ENCODE data around the gene KRTAP2-1.
"Not testable (repeated sequence)": the region's sequence is repeated elsewhere in the genome, so short reads cannot be mapped to it uniquely, and the experiment has no call there.

The KRTAP2-1 gene

GRCh38 chr17:41055130-41055529 lies 8.0 kb upstream of the KRTAP2-1 start, which contains the start of gene KRTAP2-2:
Gene KRTAP2-2, minus strand, starts transcription at chr17:41055230. Its CDS starts 19 bp downstream, at chr17:41055211.
- WGBS = no CpG with 5 or more reads among the region's 6 CpGs
- not testable (repeated sequence) for H3K9ac ChIP-seq (ENCODE audit: low read depth, low read length); H3K9me3 ChIP-seq (ENCODE audit: insufficient read depth, low read depth, low read length); H3K27ac ChIP-seq (ENCODE audit: low read depth, low read length); H3K4me3 ChIP-seq (ENCODE audit: low read length); H3K36me3 ChIP-seq (ENCODE audit: insufficient read depth, low read length); H3K4me1 ChIP-seq (ENCODE audit: insufficient read depth, low read length); H3K27me3 ChIP-seq (ENCODE audit: insufficient read depth, low read length)

GRCh38 chr17:41054556-41054955 lies 7.4 kb upstream of the KRTAP2-1 start:
- H3K27me3 ChIP-seq (ENCODE audit: insufficient read depth, low read length); H3K27ac ChIP-seq (ENCODE audit: low read depth, low read length); H3K4me1 ChIP-seq (ENCODE audit: insufficient read depth, low read length); H3K4me3 ChIP-seq (ENCODE audit: low read length); H3K9ac ChIP-seq (ENCODE audit: low read depth, low read length); H3K9me3 ChIP-seq (ENCODE audit: insufficient read depth, low read depth, low read length); H3K36me3 ChIP-seq (ENCODE audit: insufficient read depth, low read length): not testable (repeated sequence)
- 91% methylated on average over 9 of the region's 9 CpGs for WGBS

- 94% methylated on average over 4 of the region's 4 CpGs for WGBS
- H3K4me3 ChIP-seq (ENCODE audit: low read length) = no peak overlapping the region
- H3K36me3 ChIP-seq (ENCODE audit: insufficient read depth, low read length) = no peaks in the 10 kb centered on the region
- no peak overlapping the region for H3K27ac ChIP-seq (ENCODE audit: low read depth, low read length)
- peaks cover 2% of the 10 kb centered on the region; the same call in 1 of the 2 replicates for H3K4me1 ChIP-seq (ENCODE audit: insufficient read depth, low read length)
- H3K27me3 ChIP-seq (ENCODE audit: insufficient read depth, low read length) = no peaks in the 10 kb centered on the region
- no peak overlapping the region for H3K9ac ChIP-seq (ENCODE audit: low read depth, low read length)
- H3K9me3 ChIP-seq (ENCODE audit: insufficient read depth, low read depth, low read length) = 0 out of 2 replicates have a peak, but pooled peaks cover 4% of the 10 kb centered on the region
Observed at GRCh38 chr17:41054025-41054424, 6.9 kb upstream of the KRTAP2-1 start.

GRCh38 chr17:41052566-41052965 lies 5.5 kb upstream of the KRTAP2-1 start:
- Histone ChIP-seq H3K27me3 (ENCODE audit: insufficient read depth, low read length) (no peaks in the 10 kb centered on the region), H3K9me3 (ENCODE audit: insufficient read depth, low read depth, low read length) (0 out of 2 replicates have a peak, but pooled peaks cover 3% of the 10 kb centered on the region), H3K4me3 (ENCODE audit: low read length) (no peak overlapping the region), H3K36me3 (ENCODE audit: insufficient read depth, low read length) (no peaks in the 10 kb centered on the region), H3K4me1 (ENCODE audit: insufficient read depth, low read length) (peaks cover 6% of the 10 kb centered on the region; the same call in 1 of the 2 replicates), H3K9ac (ENCODE audit: low read depth, low read length) (no peak overlapping the region), H3K27ac (ENCODE audit: low read depth, low read length) (no peak overlapping the region)

GRCh38 chr17:41049110-41049509 lies 2.0 kb upstream of the KRTAP2-1 start:
- Histone ChIP-seq H3K27me3 (ENCODE audit: insufficient read depth, low read length) (no peaks in the 10 kb centered on the region), H3K9ac (ENCODE audit: low read depth, low read length) (no peak overlapping the region), H3K9me3 (ENCODE audit: insufficient read depth, low read depth, low read length) (no peaks in the 10 kb centered on the region), H3K27ac (ENCODE audit: low read depth, low read length) (no peak overlapping the region), H3K4me3 (ENCODE audit: low read length) (no peak overlapping the region), H3K4me1 (ENCODE audit: insufficient read depth, low read length) (peaks cover 6% of the 10 kb centered on the region; the same call in 1 of the 2 replicates), H3K36me3 (ENCODE audit: insufficient read depth, low read length) (no peaks in the 10 kb centered on the region)
- WGBS = 79% methylated on average over 2 of the region's 2 CpGs

- H3K27me3 ChIP-seq (ENCODE audit: insufficient read depth, low read length) = no peaks in the 10 kb centered on the region
- H3K4me1 ChIP-seq (ENCODE audit: insufficient read depth, low read length) = peaks cover 6% of the 10 kb centered on the region; the same call in 1 of the 2 replicates
- H3K4me3 ChIP-seq (ENCODE audit: low read length) = no peak overlapping the region
- no peaks in the 10 kb centered on the region for H3K9me3 ChIP-seq (ENCODE audit: insufficient read depth, low read depth, low read length)
- H3K36me3 ChIP-seq (ENCODE audit: insufficient read depth, low read length) = no peaks in the 10 kb centered on the region
- no peak overlapping the region for H3K9ac ChIP-seq (ENCODE audit: low read depth, low read length)
- 84% methylated on average over 7 of the region's 7 CpGs for WGBS
- H3K27ac ChIP-seq (ENCODE audit: low read depth, low read length) = no peak overlapping the region
Observed at GRCh38 chr17:41048441-41048840, 1.3 kb upstream of the KRTAP2-1 start.

GRCh38 chr17:41042953-41043352 lies 4.2 kb downstream of the KRTAP2-1 start:
- no peak overlapping the region for H3K9ac ChIP-seq (ENCODE audit: low read depth, low read length)
- H3K36me3 ChIP-seq (ENCODE audit: insufficient read depth, low read length) = no peaks in the 10 kb centered on the region
- no peaks in the 10 kb centered on the region for H3K9me3 ChIP-seq (ENCODE audit: insufficient read depth, low read depth, low read length)
- H3K4me3 ChIP-seq (ENCODE audit: low read length) = no peak overlapping the region
- H3K27ac ChIP-seq (ENCODE audit: low read depth, low read length) = no peak overlapping the region
- H3K4me1 ChIP-seq (ENCODE audit: insufficient read depth, low read length) = peaks cover 16% of the 10 kb centered on the region
- WGBS = 100% methylated on average over 1 of the region's 1 CpG
- H3K27me3 ChIP-seq (ENCODE audit: insufficient read depth, low read length) = no peaks in the 10 kb centered on the region

- not testable (repeated sequence) for H3K27ac ChIP-seq (ENCODE audit: low read depth, low read length); H3K4me3 ChIP-seq (ENCODE audit: low read length); H3K9me3 ChIP-seq (ENCODE audit: insufficient read depth, low read depth, low read length); H3K36me3 ChIP-seq (ENCODE audit: insufficient read depth, low read length); H3K9ac ChIP-seq (ENCODE audit: low read depth, low read length); H3K27me3 ChIP-seq (ENCODE audit: insufficient read depth, low read length)
- WGBS = 92% methylated on average over 11 of the region's 14 CpGs
- H3K4me1 ChIP-seq (ENCODE audit: insufficient read depth, low read length) = peaks cover 23% of the 10 kb centered on the region
Observed at GRCh38 chr17:41040783-41041571, 6.1 kb downstream of the KRTAP2-1 start, which contains the start of gene KRTAP1-1. Gene KRTAP1-1, minus strand, starts transcription at chr17:41041450. Its CDS starts 53 bp downstream, at chr17:41041397.

GRCh38 chr17:41037853-41038350 lies 9.2 kb downstream of the KRTAP2-1 start:
- WGBS = 58% methylated on average over 2 of the region's 2 CpGs
- Histone ChIP-seq H3K4me3 (ENCODE audit: low read length) (no peak overlapping the region), H3K9me3 (ENCODE audit: insufficient read depth, low read depth, low read length) (no peaks in the 10 kb centered on the region), H3K4me1 (ENCODE audit: insufficient read depth, low read length) (peaks cover 23% of the 10 kb centered on the region), H3K27ac (ENCODE audit: low read depth, low read length) (no peak overlapping the region), H3K9ac (ENCODE audit: low read depth, low read length) (no peak overlapping the region), H3K27me3 (ENCODE audit: insufficient read depth, low read length) (no peaks in the 10 kb centered on the region), H3K36me3 (ENCODE audit: insufficient read depth, low read length) (no peaks in the 10 kb centered on the region)

GRCh38 chr17:41034346-41034935 lies 12.7 kb downstream of the KRTAP2-1 start, which contains the start of gene KRTAP1-3:
Gene KRTAP1-3, minus strand, starts transcription at chr17:41034874. Its CDS starts 53 bp downstream, at chr17:41034821.
- H3K4me3 ChIP-seq (ENCODE audit: low read length); H3K9me3 ChIP-seq (ENCODE audit: insufficient read depth, low read depth, low read length); H3K27me3 ChIP-seq (ENCODE audit: insufficient read depth, low read length); H3K27ac ChIP-seq (ENCODE audit: low read depth, low read length); H3K9ac ChIP-seq (ENCODE audit: low read depth, low read length); H3K36me3 ChIP-seq (ENCODE audit: insufficient read depth, low read length): not testable (repeated sequence)
- 94% methylated on average over 9 of the region's 10 CpGs for WGBS
- peaks cover 22% of the 10 kb centered on the region for H3K4me1 ChIP-seq (ENCODE audit: insufficient read depth, low read length)

GRCh38 chr17:41029633-41030245 lies 17.4 kb downstream of the KRTAP2-1 start, which contains the start of gene KRTAP1-4:
Gene KRTAP1-4, minus strand, starts transcription at chr17:41030195. Its CDS starts 117 bp downstream, at chr17:41030078.
- Histone ChIP-seq H3K27me3 (ENCODE audit: insufficient read depth, low read length) (no peaks in the 10 kb centered on the region), H3K9me3 (ENCODE audit: insufficient read depth, low read depth, low read length) (no peaks in the 10 kb centered on the region), H3K4me1 (ENCODE audit: insufficient read depth, low read length) (no peaks in the 10 kb centered on the region), H3K9ac (ENCODE audit: low read depth, low read length) (no peak within 1 kb of the TSS), H3K27ac (ENCODE audit: low read depth, low read length) (no peak within 1 kb of the TSS), H3K36me3 (ENCODE audit: insufficient read depth, low read length) (no peaks in the 10 kb centered on the region), H3K4me3 (ENCODE audit: low read length) (no peak within 1 kb of the TSS)
- WGBS = 93% methylated on average over 12 of the region's 12 CpGs

Measured in HUES64 (cell line).